ENCODE results near the gene TMEM186. TPM values are rescaled to one million over a fixed set of nuclear protein-coding genes. Genes with fewer than 3 reads are reported as not detected.
"Not testable (repeated sequence)": the region's sequence is repeated elsewhere in the genome, so short reads cannot be mapped to it uniquely, and the experiment has no call there.

TMEM186 gene
- total RNA-seq, 1 donor from 2014 or later = 14.2 TPM

GRCh38 chr16:8804313-8804712, 6.9 kb upstream of the TMEM186 start:
- TF ChIP-seq CTCF (conservative IDR thresholded peaks at IDR 0.05) = no peak
- H3K4me1 Mint-ChIP-seq (ENCODE audit: unreplicated experiment) = peaks cover under 1% of the 10 kb centered on the region
- no peak overlapping the region for H3K27ac Mint-ChIP-seq
- DNase-seq (ENCODE audit: extremely low spot score, unreplicated experiment) = no peak
- H3K4me3 Mint-ChIP-seq = no peak overlapping the region
- no peaks in the 10 kb centered on the region for H3K27me3 Mint-ChIP-seq
- no peaks in the 10 kb centered on the region for H3K9me3 Mint-ChIP-seq
- H3K36me3 Mint-ChIP-seq = peaks cover 17% of the 10 kb centered on the region

- not testable (repeated sequence) for H3K4me1 Mint-ChIP-seq (ENCODE audit: unreplicated experiment); H3K27me3 Mint-ChIP-seq; H3K4me3 Mint-ChIP-seq; H3K27ac Mint-ChIP-seq; DNase-seq (ENCODE audit: extremely low spot score, unreplicated experiment); H3K9me3 Mint-ChIP-seq
- H3K36me3 Mint-ChIP-seq = peaks cover 13% of the 10 kb centered on the region
Measured at GRCh38 chr16:8803733-8804132, 6.3 kb upstream of the TMEM186 start.

GRCh38 chr16:8801701-8802100, 4.3 kb upstream of the TMEM186 start:
- Mint-ChIP-seq H3K27ac (peak overlapping the region; percentile 10), H3K27me3 (no peaks in the 10 kb centered on the region), H3K4me3 (no peak overlapping the region), H3K9me3 (no peaks in the 10 kb centered on the region), H3K36me3 (peaks cover 13% of the 10 kb centered on the region), H3K4me1 (ENCODE audit: unreplicated experiment) (peaks cover 17% of the 10 kb centered on the region)
- DNase-seq (ENCODE audit: extremely low spot score, unreplicated experiment) = no peak
- no peak for TF ChIP-seq CTCF (conservative IDR thresholded peaks at IDR 0.05)

GRCh38 chr16:8798535-8799157, 1.2 kb upstream of the TMEM186 start:
- Mint-ChIP-seq H3K27me3 (no peaks in the 10 kb centered on the region), H3K9me3 (no peaks in the 10 kb centered on the region), H3K36me3 (peaks cover 6% of the 10 kb centered on the region), H3K4me1 (ENCODE audit: unreplicated experiment) (peaks cover 23% of the 10 kb centered on the region), H3K27ac (peak overlapping the region; percentile 87), H3K4me3 (peak overlapping the region; percentile 98)
- TF ChIP-seq CTCF (conservative IDR thresholded peaks at IDR 0.05) = no peak
- no peak for DNase-seq (ENCODE audit: extremely low spot score, unreplicated experiment)

GRCh38 chr16:8798174-8798527, 712 bp upstream of the TMEM186 start:
- H3K4me3 Mint-ChIP-seq = peak overlapping the region; percentile 98
- peak overlapping the region; percentile 87 for H3K27ac Mint-ChIP-seq
- DNase-seq (ENCODE audit: extremely low spot score, unreplicated experiment) = no peak
- H3K9me3 Mint-ChIP-seq = no peaks in the 10 kb centered on the region
- no peak for TF ChIP-seq CTCF (conservative IDR thresholded peaks at IDR 0.05)
- H3K27me3 Mint-ChIP-seq = no peaks in the 10 kb centered on the region
- peaks cover 23% of the 10 kb centered on the region for H3K4me1 Mint-ChIP-seq (ENCODE audit: unreplicated experiment)
- H3K36me3 Mint-ChIP-seq = peaks cover 4% of the 10 kb centered on the region

GRCh38 chr16:8796469-8797363, 723 bp downstream of the TMEM186 start:
- H3K4me3 Mint-ChIP-seq = peak overlapping the region; percentile 98
- no peaks in the 10 kb centered on the region for H3K27me3 Mint-ChIP-seq
- peak overlapping the region; percentile 87 for H3K27ac Mint-ChIP-seq
- peak; percentile 23 for TF ChIP-seq CTCF (conservative IDR thresholded peaks at IDR 0.05)
- no peak for DNase-seq (ENCODE audit: extremely low spot score, unreplicated experiment)
- H3K9me3 Mint-ChIP-seq = no peaks in the 10 kb centered on the region
- H3K4me1 Mint-ChIP-seq (ENCODE audit: unreplicated experiment) = peaks cover 32% of the 10 kb centered on the region
- no peaks in the 10 kb centered on the region for H3K36me3 Mint-ChIP-seq
